Endodermal cell (in vitro differentiated cells): ENCODE measurements around the gene OPA1. TPM values are rescaled to one million over a fixed set of nuclear protein-coding genes. Genes with fewer than 3 reads are reported as not detected.

ENCODE experiments used
- DNase-seq: peaks from one replicate; pipeline ENCODE4 v3.0.0-alpha.2; 2017
- H3K27ac ChIP-seq: 2 replicates; pipeline ENCODE4 v1.5.1; 2013; ENCODE audit warnings: mild to moderate bottlenecking, low read depth, low read length, moderate library complexity
- H3K27me3 ChIP-seq: 2 replicates; pipeline ENCODE4 v1.6.1; 2013; ENCODE audit warnings: mild to moderate bottlenecking, low read length, moderate library complexity; ENCODE audit not compliant: insufficient read depth, control insufficient read depth, poor library complexity, severe bottlenecking
- H3K36me3 ChIP-seq: 2 replicates; pipeline ENCODE4 v1.7.0; 2013; ENCODE audit warnings: mild to moderate bottlenecking, low read length, moderate library complexity; ENCODE audit not compliant: control insufficient read depth, insufficient read depth
- H3K4me1 ChIP-seq: one replicate; pipeline ENCODE4 v1.7.0; 2013; ENCODE audit warnings: low read length; ENCODE audit not compliant: control insufficient read depth, insufficient read depth
- H3K4me3 ChIP-seq: 2 replicates; pipeline ENCODE4 v1.5.1; 2013; ENCODE audit warnings: mild to moderate bottlenecking, low read length, moderate library complexity
- H3K9ac ChIP-seq: 2 replicates; pipeline ENCODE4 v1.6.1; 2013; ENCODE audit warnings: mild to moderate bottlenecking, low read length, moderate library complexity; ENCODE audit not compliant: poor library complexity, severe bottlenecking; ENCODE audit errors: extremely low read depth
- H3K9me3 ChIP-seq: 2 replicates; pipeline ENCODE4 v1.6.1; 2013; ENCODE audit warnings: mild to moderate bottlenecking, low read length, moderate library complexity; ENCODE audit not compliant: control insufficient read depth
- H3K27ac Mint-ChIP-seq: 2 replicates; pipeline ENCODE4 v1.8.0; 2020; ENCODE audit warnings: mixed read lengths
- H3K27me3 Mint-ChIP-seq: 2 replicates; pipeline ENCODE4 v1.8.0; 2021; ENCODE audit warnings: mild to moderate bottlenecking, mixed read lengths; ENCODE audit not compliant: insufficient read depth
- H3K36me3 Mint-ChIP-seq: 2 replicates; pipeline ENCODE4 v1.8.0; 2020; ENCODE audit warnings: low read depth, mixed read lengths
- H3K4me1 Mint-ChIP-seq: 2 replicates; pipeline ENCODE4 v1.8.0; 2020; ENCODE audit warnings: mixed read lengths
- H3K4me3 Mint-ChIP-seq: 2 replicates; pipeline ENCODE4 v1.8.0; 2020; ENCODE audit warnings: mild to moderate bottlenecking, moderate library complexity, mixed read lengths
- H3K9me3 Mint-ChIP-seq: 2 replicates; pipeline ENCODE4 v1.8.0; 2020; ENCODE audit warnings: mild to moderate bottlenecking, mixed read lengths
- CTCF ChIP-seq: fragments of 200-600 bp; sonication (generic); conservative IDR thresholded peaks from 2 replicates; pipeline ENCODE4 v1.5.0; 2021; ENCODE audit warnings: antibody characterized with exemption, mild to moderate bottlenecking
- WGBS, 2 experiments: methylation state at CpG; one replicate each; pipeline versions ENCODE4 v1.1.5 to v1.1.7; 2013; ENCODE audit warnings: missing lambda C conversion rate in 2 of 2, mixed read lengths in 1 of 2; ENCODE audit not compliant: insufficient coverage in 1 of 2, insufficient read length in 1 of 2; 5-methylcytosine and 5-hydroxymethylcytosine counted together
- total RNA-seq, 2 donors: library from RNA; stranded (reverse); fragmentation: NEBNext Ultra II Directional in 1 of 2; extraction: Animal tissue kit (Norgen Biotek cat#: 25700) in 1 of 2; gene quantifications; 2 replicates in 1 of 2; 3 replicates in 1 of 2; pipeline ENCODE4 v1.2.1, GENCODE V29; 2021

Gene OPA1
- total RNA-seq, 2 donors from 2014 or later, result 61.5 to 69.4 TPM

GRCh38 chr3:193637831-193638230, 44.8 kb downstream of the OPA1 start:
- H3K27me3 ChIP-seq, result no peaks in the 10 kb centered on the region

GRCh38 chr3:193638833-193639232, 45.8 kb downstream of the OPA1 start:
- H3K27ac Mint-ChIP-seq, result no peak overlapping the region
- no peak for TF ChIP-seq CTCF
- no peaks in the 10 kb centered on the region for H3K4me1 Mint-ChIP-seq

More at GRCh38 chr3:193637831-193638230, 44.8 kb downstream of the OPA1 start:
- H3K27ac Mint-ChIP-seq, result no peak overlapping the region
- Histone ChIP-seq H3K36me3 (peaks cover 58% of the 10 kb centered on the region), H3K4me1 (no peaks in the 10 kb centered on the region), H3K4me3 (no peak overlapping the region), H3K9me3 (no peaks in the 10 kb centered on the region), H3K9ac (no peak overlapping the region), H3K27ac (no peak overlapping the region)
- H3K9me3 Mint-ChIP-seq, result no peaks in the 10 kb centered on the region
- DNase-seq, result no peak
- peaks cover 18% of the 10 kb centered on the region for H3K36me3 Mint-ChIP-seq
- 90 to 96% methylated on average over 3 of the region's 3 CpGs for WGBS, 2 experiments
- TF ChIP-seq CTCF, result no peak
- no peak overlapping the region for H3K4me3 Mint-ChIP-seq
- no peaks in the 10 kb centered on the region for H3K27me3 Mint-ChIP-seq
- no peaks in the 10 kb centered on the region for H3K4me1 Mint-ChIP-seq

GRCh38 chr3:193640165-193640715, 47.2 kb downstream of the OPA1 start:
- H3K4me1 Mint-ChIP-seq, result no peaks in the 10 kb centered on the region
- no peak overlapping the region for H3K9ac ChIP-seq
- no peak overlapping the region for H3K27ac Mint-ChIP-seq
- no peaks in the 10 kb centered on the region for H3K27me3 Mint-ChIP-seq
- TF ChIP-seq CTCF, result no peak
- no peak overlapping the region for H3K27ac ChIP-seq
- H3K9me3 ChIP-seq, result no peaks in the 10 kb centered on the region
- no peaks in the 10 kb centered on the region for H3K27me3 ChIP-seq
- H3K36me3 ChIP-seq, result peaks cover 82% of the 10 kb centered on the region
- no peaks in the 10 kb centered on the region for H3K4me1 ChIP-seq
- 90% methylated on average over 5 of the region's 5 CpGs for WGBS, 2 experiments
- no peaks in the 10 kb centered on the region for H3K9me3 Mint-ChIP-seq
- DNase-seq, result no peak
- H3K4me3 Mint-ChIP-seq, result no peak overlapping the region
- H3K4me3 ChIP-seq, result no peak overlapping the region
- peaks cover 30% of the 10 kb centered on the region for H3K36me3 Mint-ChIP-seq

More at GRCh38 chr3:193638833-193639232, 45.8 kb downstream of the OPA1 start:
- Mint-ChIP-seq H3K9me3 (no peaks in the 10 kb centered on the region), H3K27me3 (no peaks in the 10 kb centered on the region), H3K4me3 (no peak overlapping the region), H3K36me3 (peaks cover 23% of the 10 kb centered on the region)
- H3K36me3 ChIP-seq, result peaks cover 68% of the 10 kb centered on the region
- no peak overlapping the region for H3K9ac ChIP-seq
- no peak overlapping the region for H3K27ac ChIP-seq
- no peak overlapping the region for H3K4me3 ChIP-seq
- no peaks in the 10 kb centered on the region for H3K9me3 ChIP-seq
- DNase-seq, result no peak
- no peaks in the 10 kb centered on the region for H3K4me1 ChIP-seq
- no peaks in the 10 kb centered on the region for H3K27me3 ChIP-seq
- WGBS, 2 experiments, result 95 to 100% methylated on average over 2 to 3 of the region's 3 CpGs
